Ramos (cell line): Measurements from ENCODE around the gene SUFU.

ENCODE experiments used
- in situ Hi-C: fragments of 300-500 bp; cut with MboI; formaldehyde crosslinking; loops from one replicate; pipeline ENCODE4 v1.14.3; 2022; ENCODE audit warnings: low sequenced_read_pairs; ENCODE audit not compliant: unreplicated experiment

SUFU gene

DNA sequence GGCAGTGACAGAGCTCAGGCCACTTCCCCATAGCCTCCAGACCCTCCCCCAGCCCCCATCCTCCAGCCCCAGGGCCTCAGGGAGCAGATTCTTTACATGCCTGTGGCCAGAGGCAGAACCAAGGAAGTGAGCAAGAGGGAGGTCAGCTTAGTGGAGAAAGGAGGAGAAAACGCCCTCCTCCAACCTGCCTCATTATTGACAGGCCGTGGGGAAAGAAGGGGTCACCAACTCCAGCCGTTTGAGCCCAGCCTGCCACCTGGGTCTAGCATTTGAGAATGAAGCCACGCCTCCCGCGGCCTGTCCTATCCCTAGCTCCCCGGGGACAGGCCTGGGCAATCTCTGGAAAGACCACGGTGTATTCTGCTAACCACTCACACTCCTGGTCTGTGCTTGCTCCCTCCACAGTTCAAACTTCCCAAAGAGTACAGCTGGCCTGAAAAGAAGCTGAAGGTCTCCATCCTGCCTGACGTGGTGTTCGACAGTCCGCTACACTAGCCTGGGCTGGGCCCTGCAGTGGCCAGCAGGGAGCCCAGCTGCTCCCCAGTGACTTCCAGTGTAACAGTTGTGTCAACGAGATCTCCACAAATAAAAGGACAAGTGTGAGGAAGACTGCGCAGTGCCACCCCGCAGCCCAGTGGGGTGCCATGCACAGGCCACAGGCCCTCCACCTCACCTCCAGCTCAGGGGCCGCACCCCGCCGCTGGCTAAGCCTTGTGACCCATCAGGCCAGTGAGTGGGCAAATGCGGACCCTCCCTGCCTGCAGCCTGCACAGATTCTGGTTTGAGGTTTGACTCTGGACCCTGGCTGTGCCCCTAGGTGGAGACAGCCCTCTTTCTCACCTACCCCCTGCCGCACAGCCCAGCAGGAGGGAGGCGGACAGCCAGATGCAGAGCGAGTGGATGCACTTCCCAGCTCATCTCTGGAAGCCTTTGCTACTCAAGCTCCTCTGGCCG is 126.2 kb downstream of the SUFU start:
- in situ Hi-C loops = no loop called here

DNA sequence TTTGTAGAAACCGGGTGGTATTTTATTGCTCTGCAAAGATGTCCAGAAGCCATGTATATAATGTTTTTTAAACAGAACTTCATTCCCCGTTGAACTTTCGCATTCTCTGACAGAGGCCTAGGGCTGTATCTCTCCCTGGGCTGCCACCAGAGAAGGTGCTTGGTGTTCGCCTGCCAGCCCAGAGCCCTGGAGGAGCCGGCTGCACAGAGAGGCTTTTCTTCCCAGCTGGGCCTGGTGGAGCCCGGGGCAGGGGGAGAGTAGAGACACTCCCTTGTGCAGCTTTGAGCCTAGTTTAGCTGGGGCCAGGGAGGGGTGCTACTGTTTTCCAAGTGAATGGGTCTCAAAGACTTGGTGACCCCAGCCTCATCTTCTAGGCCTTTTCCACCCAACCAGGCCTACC is 126.9 kb downstream of the SUFU start:
- in situ Hi-C loops = no loop called here

DNA sequence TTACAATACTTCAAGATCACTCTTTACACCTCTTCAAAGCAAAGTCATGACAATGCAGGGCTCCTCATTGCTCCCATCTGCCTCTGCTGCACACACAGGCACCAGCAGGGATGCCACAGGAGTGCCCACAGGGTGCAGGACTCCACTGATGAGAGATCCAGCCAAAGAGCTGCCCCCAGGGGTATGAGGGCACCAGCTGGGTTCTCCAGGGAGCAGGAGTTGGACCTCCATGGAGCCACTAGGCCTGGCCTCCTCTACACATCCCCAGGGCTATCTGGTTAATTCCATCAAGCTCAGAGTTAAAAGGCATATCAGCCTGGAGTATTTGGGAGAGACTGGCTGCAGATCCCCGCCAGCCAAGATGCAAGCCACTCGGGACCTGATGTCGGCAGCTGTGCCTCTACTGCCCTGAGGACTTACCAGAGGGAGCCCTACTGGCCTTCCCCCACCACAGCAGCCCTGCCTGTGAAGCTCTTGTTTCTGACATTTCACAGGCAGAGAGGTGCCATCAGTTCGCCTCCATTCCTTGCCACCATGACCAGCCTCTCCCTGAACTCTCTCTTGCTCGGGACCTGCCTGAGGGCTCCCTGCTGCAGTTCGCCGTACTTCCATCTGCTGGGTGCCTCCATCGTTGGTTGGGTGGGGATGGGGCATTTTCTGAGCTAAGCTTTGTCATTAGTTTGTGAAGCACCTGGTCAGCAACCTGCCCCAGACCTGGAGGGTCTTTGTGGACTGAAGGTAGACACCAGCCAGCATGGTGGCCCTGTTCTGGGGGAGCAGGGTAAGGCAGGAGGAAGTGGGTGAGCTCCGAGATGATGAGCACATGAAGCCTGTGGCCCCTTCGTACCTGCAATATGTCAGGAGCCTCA is 128.0 kb downstream of the SUFU start:
- in situ Hi-C loops = no loop called here

DNA sequence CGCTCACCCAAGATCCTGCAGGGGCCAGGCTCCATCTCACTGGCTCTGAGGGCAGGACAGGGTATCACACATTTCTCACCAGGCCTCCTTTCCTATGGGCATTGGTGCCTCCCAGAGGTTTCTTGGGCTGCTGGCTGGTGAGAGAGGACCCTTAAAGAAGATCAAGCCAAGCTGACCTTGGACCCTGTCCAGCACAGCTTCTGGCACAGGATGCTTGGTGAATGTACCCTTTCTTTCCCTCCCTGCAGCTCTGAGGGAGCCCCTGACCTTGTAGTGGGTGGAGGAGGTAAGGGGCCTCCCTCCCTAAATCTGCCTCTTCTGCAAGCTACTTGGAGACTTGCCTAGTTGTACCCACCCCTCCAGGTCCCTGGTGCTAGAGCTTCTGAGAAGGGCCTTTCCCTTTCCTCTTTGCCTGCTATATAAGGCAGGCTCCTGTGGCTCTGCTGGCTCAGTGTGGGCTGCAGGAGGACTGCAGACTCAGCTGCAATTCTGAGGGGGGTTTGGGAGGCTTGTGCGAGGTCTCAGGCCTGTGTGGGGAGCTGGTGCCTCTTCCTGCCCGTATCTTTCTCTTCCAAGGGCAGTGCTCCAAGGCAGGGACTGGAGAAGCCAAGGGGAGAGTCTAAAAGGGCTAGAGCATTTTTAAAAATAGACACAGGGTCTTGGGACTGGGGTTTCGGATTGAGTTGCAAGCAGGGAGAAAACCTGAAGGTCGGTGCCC is 128.8 kb downstream of the SUFU start:
- in situ Hi-C loops = no loop called here

DNA sequence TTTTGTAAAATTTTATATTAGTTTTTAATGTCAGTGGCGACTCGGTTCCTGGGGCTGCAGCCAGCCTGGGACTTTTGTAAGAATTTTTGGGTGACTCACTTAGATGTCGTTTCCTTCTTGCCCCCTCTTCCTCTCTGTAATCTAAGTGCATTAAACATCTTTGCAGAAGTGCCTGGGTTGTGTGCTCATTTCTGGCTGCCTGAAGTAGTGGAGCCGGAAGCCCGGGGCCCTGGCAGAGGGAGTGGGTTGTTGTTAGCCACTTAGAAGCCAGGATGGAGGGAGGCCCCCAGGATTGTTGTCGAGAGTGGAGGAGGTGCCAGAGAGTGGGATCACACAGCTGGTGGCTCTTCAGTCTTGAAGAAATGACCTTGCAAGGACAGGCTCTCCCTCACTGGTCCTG is 129.5 kb downstream of the SUFU start:
- in situ Hi-C loops = no loop called here

DNA sequence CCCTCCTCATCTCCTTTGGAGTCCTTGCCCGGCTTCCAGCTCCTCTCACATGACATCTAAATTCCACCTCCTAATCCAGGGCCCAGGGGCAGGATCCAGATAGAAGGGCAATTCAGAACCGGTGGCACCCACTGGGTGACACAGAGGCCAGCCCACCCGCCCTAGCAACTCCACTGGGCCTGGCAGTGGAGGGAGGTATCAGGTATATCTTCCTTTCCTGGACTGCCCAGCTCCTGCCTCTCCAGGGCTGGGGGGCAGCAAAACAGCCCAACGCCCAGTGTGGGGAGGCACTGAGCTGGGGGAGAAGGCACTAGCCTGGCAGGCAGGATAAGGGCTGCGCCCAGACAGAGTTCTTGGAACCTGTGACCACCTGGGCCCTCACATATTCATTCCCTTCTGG is 130.1 kb downstream of the SUFU start:
- in situ Hi-C loops = no loop called here

DNA sequence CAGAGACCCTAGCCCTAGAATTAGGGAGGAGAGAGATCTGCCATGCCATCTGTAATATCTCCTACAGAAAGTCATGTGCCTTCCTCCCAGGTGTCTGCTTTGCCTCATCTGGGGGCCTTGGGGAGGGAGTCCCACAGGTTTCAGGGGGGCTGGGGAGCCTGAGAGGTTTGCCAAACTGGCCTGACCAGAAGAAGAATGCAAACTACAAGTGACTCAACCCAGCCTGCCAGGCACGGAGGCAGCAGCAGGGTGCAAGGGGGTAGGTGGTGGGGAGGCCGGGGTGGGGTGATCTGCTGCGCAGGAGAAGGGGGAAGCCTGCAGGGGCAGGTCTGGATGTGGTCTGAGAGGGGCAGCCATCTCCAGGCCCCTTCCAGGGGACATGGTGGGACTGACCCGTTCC is 130.9 kb downstream of the SUFU start:
- in situ Hi-C loops = no loop called here

DNA sequence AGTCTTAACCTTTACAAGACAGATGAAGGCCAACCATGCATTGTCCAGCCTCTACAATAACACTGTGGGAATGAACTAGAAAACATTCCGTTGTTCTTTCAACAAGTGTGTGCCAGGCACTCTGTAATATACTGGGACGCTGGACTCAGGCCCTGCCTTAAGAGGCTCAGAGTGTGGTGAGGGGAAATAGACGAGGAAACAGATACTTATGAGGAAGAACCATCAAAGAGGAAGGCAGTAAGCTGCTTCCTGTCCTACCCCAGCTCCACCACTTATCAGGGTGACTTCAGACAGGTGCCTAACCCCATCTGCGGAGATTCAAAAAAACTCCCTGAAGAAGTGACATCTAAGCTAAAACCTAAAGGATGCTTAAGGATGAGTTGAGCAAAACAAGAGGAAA is 131.6 kb downstream of the SUFU start:
- in situ Hi-C loops = no loop called here

DNA sequence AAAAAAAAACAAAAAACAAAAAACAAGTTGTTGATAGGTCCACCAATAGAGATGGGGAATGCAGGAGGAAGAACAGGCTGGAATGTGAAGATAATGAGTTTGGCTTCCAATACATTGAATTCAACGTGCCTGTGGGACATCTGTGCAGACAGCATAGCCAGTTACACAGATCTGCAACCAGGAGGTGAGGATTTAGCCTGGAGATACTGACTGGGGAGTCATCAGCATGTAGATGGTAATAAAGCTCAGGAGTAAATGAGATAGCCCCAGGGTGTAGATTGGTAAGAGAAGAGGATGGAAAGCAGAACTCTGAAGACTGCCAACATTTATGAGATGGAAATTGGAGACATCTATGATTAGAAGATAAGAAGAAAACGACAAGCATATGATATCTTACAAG is 135.8 kb downstream of the SUFU start:
- in situ Hi-C loops = no loop called here

DNA sequence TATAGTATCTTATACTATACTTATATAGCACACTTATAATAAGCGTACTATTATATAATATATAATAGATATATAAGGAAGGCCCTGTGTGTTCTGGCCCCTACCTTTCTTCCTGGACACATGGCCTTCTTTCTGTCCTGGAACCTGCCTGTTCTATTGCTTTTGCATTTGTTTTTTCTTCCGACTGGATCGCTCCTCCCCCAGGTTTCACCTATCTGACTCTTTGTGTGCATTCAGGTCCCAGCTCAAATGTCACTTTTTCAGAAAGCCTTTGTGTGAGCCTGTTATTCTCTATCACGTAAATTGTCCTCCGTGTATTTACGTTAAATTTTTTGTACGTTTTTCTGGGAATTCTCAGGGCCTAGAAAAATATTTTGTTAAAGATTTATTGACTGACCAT is 137.6 kb downstream of the SUFU start:
- in situ Hi-C loops = no loop called here

DNA sequence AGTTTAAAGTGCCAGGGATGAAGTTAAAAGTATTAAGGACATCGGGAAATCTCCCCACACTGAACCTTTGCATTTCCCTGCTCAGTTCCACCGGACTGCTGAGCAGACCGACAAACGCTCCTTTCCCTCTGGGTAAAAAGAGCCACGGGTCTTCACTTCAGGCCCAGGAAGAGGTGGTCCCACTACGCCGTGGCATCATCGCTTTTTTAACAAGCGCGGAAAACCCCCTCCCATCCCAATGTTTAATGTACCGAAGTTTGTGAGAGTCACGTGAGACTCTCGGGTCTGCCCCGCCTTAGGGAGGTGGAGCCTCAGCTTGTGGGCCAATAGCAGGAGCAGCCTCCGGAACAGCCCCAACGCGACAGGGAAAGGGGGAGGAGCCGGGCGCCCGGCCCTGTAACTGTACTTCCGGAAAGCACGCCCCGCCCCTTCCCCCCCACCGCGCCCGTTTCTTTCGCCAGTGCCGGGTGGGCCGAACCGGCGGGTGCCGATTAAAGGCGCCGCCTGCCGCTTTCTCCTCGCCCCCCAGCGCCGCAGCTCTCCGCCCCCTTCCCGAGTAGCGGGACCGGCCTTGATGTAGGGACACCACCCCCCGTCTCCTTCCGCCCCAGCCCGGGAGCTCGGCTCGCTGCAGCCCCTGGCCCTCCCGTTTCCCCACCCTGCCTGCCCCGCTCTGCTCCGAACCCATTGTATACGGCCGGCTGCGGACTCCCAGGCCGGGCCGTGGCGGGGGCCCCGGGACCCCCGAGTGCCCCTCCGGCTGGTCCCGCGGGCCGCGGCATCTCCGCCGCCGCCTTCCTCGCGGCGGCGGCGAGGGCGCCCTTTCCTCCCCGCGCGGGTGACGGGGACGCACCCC is 138.3 kb downstream of the SUFU start:
- in situ Hi-C loops = no loop called here

DNA sequence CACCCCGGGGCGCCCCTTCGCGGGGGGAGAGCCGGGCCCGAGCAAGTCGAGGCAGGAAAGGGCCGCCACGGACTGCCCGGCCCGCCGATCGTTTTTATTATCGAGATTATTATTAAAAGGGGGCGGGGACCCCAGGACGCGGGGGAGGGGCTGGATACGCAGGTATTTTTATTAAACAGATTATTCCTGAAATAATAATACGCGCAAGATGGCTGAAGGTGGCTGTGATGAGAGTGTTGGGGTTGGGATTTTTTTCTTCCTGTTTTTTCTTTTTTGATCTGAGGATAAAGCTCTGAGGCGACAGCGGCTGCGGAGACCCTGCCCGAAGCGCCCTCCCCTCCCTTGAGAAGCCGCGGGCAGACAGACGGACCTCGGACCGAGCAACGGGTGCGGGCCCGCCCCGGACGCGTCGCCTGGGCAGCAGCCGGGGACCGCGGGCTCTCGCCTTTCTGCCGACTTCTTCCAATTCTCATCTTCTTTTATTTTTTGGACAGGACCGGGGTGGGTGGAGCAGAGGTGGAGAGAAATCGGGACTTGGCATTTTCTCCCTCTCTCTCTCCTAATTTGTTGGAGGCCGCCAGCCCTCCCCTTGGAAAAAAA is 139.1 kb downstream of the SUFU start:
- in situ Hi-C loops = no loop called here

DNA sequence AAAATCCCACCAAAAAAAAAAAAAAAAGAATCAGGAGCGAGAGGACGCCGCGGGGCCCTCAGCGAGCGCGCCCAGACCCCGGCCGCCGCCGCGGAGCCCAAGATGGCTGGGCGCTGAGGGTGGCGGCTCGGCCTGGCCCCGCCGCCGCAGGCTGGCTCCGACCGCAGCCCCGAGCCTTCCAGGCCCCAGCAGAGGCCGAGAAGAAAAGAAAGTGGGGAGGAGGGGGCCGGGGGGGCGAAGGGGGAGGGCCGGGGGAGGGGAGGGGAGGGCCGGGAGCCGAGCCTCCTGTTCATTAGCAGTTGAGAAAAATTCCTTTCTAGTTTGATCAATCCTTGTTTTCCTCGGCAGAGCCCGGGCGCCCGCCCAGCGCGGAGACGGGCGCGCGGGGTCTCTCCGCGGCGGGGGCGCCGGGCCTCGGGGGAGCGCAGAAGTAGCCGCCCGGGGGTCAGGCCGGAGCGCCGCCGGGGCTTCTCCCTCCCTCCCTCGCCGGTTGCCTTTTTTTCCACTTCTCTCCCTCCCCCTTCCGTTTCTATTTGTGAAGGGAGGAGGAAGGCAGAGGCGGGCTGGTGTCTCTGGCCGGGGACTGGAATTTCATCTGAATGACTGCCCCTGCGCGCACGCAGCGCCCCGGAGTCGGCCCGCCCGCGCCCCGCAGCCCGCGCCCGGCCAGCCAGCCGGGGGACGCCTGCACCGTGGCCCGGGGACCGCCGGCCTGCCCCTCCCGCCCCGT is 139.7 kb downstream of the SUFU start:
- in situ Hi-C loops = no loop called here

DNA sequence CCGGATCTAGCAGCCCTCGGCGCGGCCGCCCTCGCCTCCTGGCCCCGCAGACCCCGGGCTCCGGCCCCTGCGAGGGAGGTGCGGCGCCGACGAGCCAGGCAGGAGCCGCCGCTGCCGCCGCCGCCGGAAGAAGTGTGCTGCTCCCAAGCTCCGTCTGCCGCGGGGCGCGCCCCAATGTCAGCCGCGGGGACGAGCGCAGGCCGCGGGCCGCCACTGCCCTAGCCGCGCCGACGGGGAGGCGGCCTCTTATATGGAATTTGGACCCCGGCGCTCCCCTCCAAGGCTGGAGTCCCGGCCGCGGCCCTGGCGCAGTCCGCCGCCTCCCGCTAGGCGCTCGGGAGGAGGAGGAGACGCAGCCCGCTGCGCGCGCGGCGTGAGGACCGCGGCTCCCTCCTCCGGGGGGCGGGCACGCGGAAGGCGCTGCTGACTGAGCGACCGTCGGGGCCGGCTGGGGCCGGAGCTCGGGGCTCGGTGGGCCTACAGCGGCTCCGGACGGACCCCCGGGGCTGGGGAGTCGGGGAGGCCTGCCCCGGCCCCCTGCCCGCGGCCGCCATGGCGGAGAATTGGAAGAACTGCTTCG is 140.4 kb downstream of the SUFU start, which contains the start of gene TRIM8:
Gene TRIM8, plus strand, starts transcription at position 414 of the 580 bp plus-strand sequence. Its CDS starts 139 bp downstream, at position 553.
- in situ Hi-C loops = no loop called here

DNA sequence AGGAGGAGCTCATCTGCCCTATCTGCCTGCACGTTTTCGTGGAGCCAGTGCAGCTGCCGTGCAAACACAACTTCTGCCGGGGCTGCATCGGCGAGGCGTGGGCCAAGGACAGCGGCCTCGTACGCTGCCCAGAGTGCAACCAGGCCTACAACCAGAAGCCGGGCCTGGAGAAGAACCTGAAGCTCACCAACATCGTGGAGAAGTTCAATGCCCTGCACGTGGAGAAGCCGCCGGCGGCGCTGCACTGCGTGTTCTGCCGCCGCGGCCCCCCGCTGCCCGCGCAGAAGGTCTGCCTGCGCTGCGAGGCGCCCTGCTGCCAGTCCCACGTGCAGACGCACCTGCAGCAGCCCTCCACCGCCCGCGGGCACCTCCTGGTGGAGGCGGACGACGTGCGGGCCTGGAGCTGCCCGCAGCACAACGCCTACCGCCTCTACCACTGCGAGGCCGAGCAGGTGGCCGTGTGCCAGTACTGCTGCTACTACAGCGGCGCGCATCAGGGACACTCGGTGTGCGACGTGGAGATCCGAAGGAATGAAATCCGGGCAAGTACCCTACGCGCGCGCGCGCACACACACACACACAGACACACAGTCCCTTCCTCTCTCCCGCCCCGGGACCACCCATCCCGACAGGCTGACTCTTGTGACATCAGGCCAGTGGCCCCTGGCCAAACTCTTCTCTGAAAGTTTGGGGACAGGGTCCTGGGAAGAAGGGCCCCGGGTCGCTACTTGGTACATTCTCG is 141.0 kb downstream of the SUFU start:
- in situ Hi-C loops = no loop called here

DNA sequence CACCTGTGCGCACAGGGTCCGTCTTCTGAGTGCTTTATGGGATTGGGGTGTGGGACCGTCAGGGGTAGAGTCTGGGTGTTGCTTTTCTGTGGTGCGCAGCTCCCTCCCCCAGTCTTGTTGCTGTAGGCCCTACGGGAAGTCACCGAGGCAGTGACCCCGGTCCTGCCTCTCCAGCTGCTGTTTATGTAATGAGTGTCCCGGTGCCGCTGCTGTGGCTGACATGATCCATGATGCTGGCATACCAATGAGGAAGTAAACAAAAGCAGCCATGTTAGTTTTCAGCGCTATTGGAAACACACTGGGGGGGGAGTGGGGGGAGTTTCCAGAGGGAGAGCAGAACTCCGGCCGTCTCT is 141.6 kb downstream of the SUFU start:
- in situ Hi-C loops = no loop called here

DNA sequence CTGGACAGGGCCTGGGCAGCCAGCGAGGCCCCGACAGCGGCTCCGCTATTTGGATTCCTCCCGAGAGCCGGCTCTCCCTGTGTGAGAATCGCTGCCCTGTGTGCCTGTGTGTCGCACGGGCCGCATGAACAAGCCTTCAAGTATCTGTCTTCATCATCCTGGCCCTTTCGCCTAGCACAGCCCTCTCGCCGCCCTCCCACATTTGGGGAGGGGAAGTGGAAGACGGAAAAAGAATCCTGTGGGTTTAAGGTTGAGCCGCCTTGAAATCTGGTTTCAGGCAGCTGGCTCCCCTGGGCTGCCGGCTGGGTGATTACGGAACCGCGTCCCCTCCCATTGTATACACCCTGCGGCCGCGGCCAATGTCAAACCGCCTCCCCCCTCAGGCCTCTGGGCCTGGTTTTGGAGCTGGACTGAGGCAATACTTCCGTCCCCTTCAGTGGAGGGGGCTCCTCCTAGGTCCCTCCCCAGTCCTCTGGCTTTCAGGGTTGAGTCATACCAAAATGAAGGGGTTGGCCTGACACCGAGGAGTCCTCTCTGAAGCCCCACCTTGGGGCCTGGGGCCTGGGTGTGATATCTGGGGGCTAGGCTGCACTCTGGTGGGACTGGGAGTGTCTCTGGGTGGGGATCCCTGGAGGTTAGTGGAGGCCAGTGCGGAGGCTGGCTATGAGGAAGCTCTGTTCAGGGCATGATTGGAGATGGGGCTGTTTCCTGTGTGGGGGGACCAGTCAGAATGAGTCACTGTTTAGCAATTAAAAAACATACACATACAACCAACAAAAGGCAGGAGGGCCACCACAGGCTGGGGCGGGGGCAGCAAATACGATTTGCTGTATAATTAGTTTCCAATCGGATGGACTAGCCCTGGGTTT is 142.2 kb downstream of the SUFU start:
- in situ Hi-C loops = no loop called here
